Natural killer cell (primary cell): ENCODE measurements around the gene AUH. TPM values are rescaled to one million over a fixed set of nuclear protein-coding genes. Genes with fewer than 3 reads are reported as not detected.

Source experiments
- ATAC-seq, 3 donors: fragments of 150-1000 bp in 2 of 3; fragments of 200-7000 bp in 1 of 3; cut with Tn5 transposase; 1 replicate in 1 of 3; 2 replicates in 2 of 3; pipeline ENCODE4 v1.10.0; 2021; ENCODE audit warnings: mild to moderate bottlenecking in 2 of 3, moderate library complexity in 2 of 3
- DNase-seq, 2 donors: peaks; one replicate each; pipeline versions ENCODE4 v3.0.0 to v3.0.0-alpha.2; 2013 to 2021; ENCODE audit warnings: mixed read lengths in 1 of 2
- H3K27ac ChIP-seq: one replicate; pipeline ENCODE4 v1.5.1; 2013; ENCODE audit warnings: mild to moderate bottlenecking, low read length
- H3K27me3 ChIP-seq: one replicate; pipeline ENCODE4 v1.6.1; 2013; ENCODE audit warnings: low read length; ENCODE audit not compliant: control insufficient read depth, insufficient read depth
- H3K36me3 ChIP-seq: one replicate; pipeline ENCODE4 v1.6.1; 2013; ENCODE audit warnings: low read length; ENCODE audit not compliant: control insufficient read depth, insufficient read depth
- H3K4me1 ChIP-seq: one replicate; pipeline ENCODE4 v1.6.1; 2013; ENCODE audit warnings: low read length; ENCODE audit not compliant: control insufficient read depth, insufficient read depth
- H3K4me3 ChIP-seq: one replicate; pipeline ENCODE4 v1.5.1; 2013; ENCODE audit warnings: low read length
- H3K9me3 ChIP-seq: one replicate; pipeline ENCODE4 v1.6.1; 2013; ENCODE audit warnings: low read length; ENCODE audit not compliant: control insufficient read depth, insufficient read depth
- H3K27ac Mint-ChIP-seq, 2 donors: one replicate each; pipeline ENCODE4 v1.8.0; 2022; ENCODE audit warnings: mild to moderate bottlenecking in 2 of 2, mixed read lengths in 2 of 2, moderate library complexity in 1 of 2
- H3K27me3 Mint-ChIP-seq, 2 donors: one replicate each; pipeline ENCODE4 v1.8.0; 2022; ENCODE audit warnings: low read depth in 2 of 2, mixed read lengths in 2 of 2
- H3K36me3 Mint-ChIP-seq: one replicate; pipeline ENCODE4 v1.8.0; 2022; ENCODE audit warnings: mixed read lengths
- H3K4me1 Mint-ChIP-seq, 2 donors: one replicate each; pipeline ENCODE4 v1.8.0; 2022; ENCODE audit warnings: mixed read lengths in 2 of 2
- H3K4me3 Mint-ChIP-seq: one replicate; pipeline ENCODE4 v1.8.0; 2022; ENCODE audit warnings: mild to moderate bottlenecking, moderate library complexity, mixed read lengths
- H3K9me3 Mint-ChIP-seq, 2 donors: one replicate each; pipeline ENCODE4 v1.8.0; 2022; ENCODE audit warnings: mixed read lengths in 2 of 2
- CTCF ChIP-seq: fragments of 200-600 bp; IDR thresholded peaks from one replicate; pipeline ENCODE4 v1.8.0; 2022; ENCODE audit warnings: antibody characterized with exemption
- WGBS: methylation state at CpG from one replicate; pipeline ENCODE4 v1.1.7; 2013; ENCODE audit warnings: missing lambda C conversion rate; ENCODE audit not compliant: insufficient coverage; 5-methylcytosine and 5-hydroxymethylcytosine counted together
- intact Hi-C: fragments of 100-400 bp; cut with micrococcal nuclease; formaldehyde crosslinking; loops from one replicate; pipeline ENCODE4 v1.14.2; 2022
- total RNA-seq, 4 donors: library from RNA; stranded (reverse); fragments of 120-200 nt in 1 of 4; gene quantifications; one replicate each; pipeline versions ENCODE4 v1.2.3 to v1.2.4, GENCODE V29; 2013 to 2022

AUH gene
- total RNA-seq, 3 donors from 2014 or later (not counting 1 experiment from before 2014, with no cell fraction given) = 26.7 to 36.6 (median 34.9) TPM

- Histone ChIP-seq H3K36me3 (peaks cover 18% of the 10 kb centered on the region), H3K4me1 (peaks cover 8% of the 10 kb centered on the region), H3K4me3 (no peak overlapping the region), H3K27me3 (no peaks in the 10 kb centered on the region), H3K9me3 (no peaks in the 10 kb centered on the region), H3K27ac (no peak overlapping the region)
- 97% methylated on average over 4 of the region's 4 CpGs for WGBS
- H3K9me3 Mint-ChIP-seq = no peaks in the 10 kb centered on the region
- intact Hi-C loops = no loop called here
- peaks cover 7% of the 10 kb centered on the region for H3K36me3 Mint-ChIP-seq
- no peak overlapping the region for H3K27ac Mint-ChIP-seq
- H3K4me1 Mint-ChIP-seq = peaks cover 25 to 35% of the 10 kb centered on the region in 2 donors
- no peaks in the 10 kb centered on the region for H3K27me3 Mint-ChIP-seq
- H3K4me3 Mint-ChIP-seq = no peak overlapping the region
- TF ChIP-seq CTCF = no peak
- ATAC-seq (no peak), DNase-seq (no peak)
Measured at GRCh38 chr9:91345978-91346377, 15.7 kb downstream of the AUH start.

- Histone ChIP-seq H3K36me3 (peaks cover 22% of the 10 kb centered on the region), H3K4me3 (no peak overlapping the region), H3K4me1 (peaks cover 16% of the 10 kb centered on the region), H3K27ac (no peak overlapping the region), H3K9me3 (no peaks in the 10 kb centered on the region), H3K27me3 (no peaks in the 10 kb centered on the region)
- Mint-ChIP-seq H3K4me1 (peaks cover 45 to 51% of the 10 kb centered on the region in 2 donors), H3K27me3 (no peaks in the 10 kb centered on the region), H3K27ac (peak overlapping the region in 1 of 2 donors; percentile 27), H3K36me3 (peaks cover 7% of the 10 kb centered on the region), H3K9me3 (no peaks in the 10 kb centered on the region), H3K4me3 (no peak overlapping the region)
- WGBS = 92% methylated on average over 3 of the region's 3 CpGs
- no peak for TF ChIP-seq CTCF
- ATAC-seq (no peak), DNase-seq (no peak)
- intact Hi-C loops = no loop called here
Measured at GRCh38 chr9:91342575-91342974, 19.1 kb downstream of the AUH start.

GRCh38 chr9:91341749-91342148 is 20.0 kb downstream of the AUH start:
- H3K4me1 ChIP-seq = peaks cover 16% of the 10 kb centered on the region
- Mint-ChIP-seq H3K4me3 (peak overlapping the region; percentile 28), H3K27ac (peak overlapping the region; percentile 27 to 61), H3K4me1 (peaks cover 53 to 59% of the 10 kb centered on the region in 2 donors), H3K36me3 (peaks cover 7% of the 10 kb centered on the region), H3K9me3 (no peaks in the 10 kb centered on the region), H3K27me3 (no peaks in the 10 kb centered on the region)
- no peak overlapping the region for H3K4me3 ChIP-seq
- TF ChIP-seq CTCF = no peak
- H3K9me3 ChIP-seq = no peaks in the 10 kb centered on the region
- no peak for DNase-seq
- ATAC-seq = no peak
- peaks cover 22% of the 10 kb centered on the region for H3K36me3 ChIP-seq
- intact Hi-C loops = no loop called here
- no peaks in the 10 kb centered on the region for H3K27me3 ChIP-seq
- WGBS = 84% methylated on average over 3 of the region's 3 CpGs
- H3K27ac ChIP-seq = no peak overlapping the region

GRCh38 chr9:91341258-91341746 is 20.4 kb downstream of the AUH start:
- peaks cover 56 to 63% of the 10 kb centered on the region in 2 donors for H3K4me1 Mint-ChIP-seq
- ATAC-seq = no peak

More at GRCh38 chr9:91341258-91341746, 20.4 kb downstream of the AUH start:
- H3K36me3 Mint-ChIP-seq = peaks cover 7% of the 10 kb centered on the region
- TF ChIP-seq CTCF = no peak
- Histone ChIP-seq H3K9me3 (no peaks in the 10 kb centered on the region), H3K4me1 (peaks cover 16% of the 10 kb centered on the region), H3K27ac (no peak overlapping the region), H3K27me3 (no peaks in the 10 kb centered on the region), H3K4me3 (no peak overlapping the region), H3K36me3 (peaks cover 22% of the 10 kb centered on the region)
- peak overlapping the region; percentile 28 for H3K4me3 Mint-ChIP-seq
- intact Hi-C loops = no loop called here
- no peaks in the 10 kb centered on the region for H3K27me3 Mint-ChIP-seq
- no peaks in the 10 kb centered on the region for H3K9me3 Mint-ChIP-seq
- WGBS = 54% methylated on average over 3 of the region's 3 CpGs
- peak overlapping the region; percentile 27 to 61 for H3K27ac Mint-ChIP-seq
- no peak for DNase-seq
